Astrocyte of the cerebellum (primary cell): ENCODE data around the gene EARS2.
"Not testable (repeated sequence)": the region's sequence is repeated elsewhere in the genome, so short reads cannot be mapped to it uniquely, and the experiment has no call there.

Experiments
- DNase-seq: peaks from one replicate; pipeline ENCODE4 v3.0.0-alpha.2; 2011; ENCODE audit warnings: low read depth
- H3K4me3 ChIP-seq: 2 replicates; pipeline ENCODE4 v1.5.1; 2011; ENCODE audit warnings: mild to moderate bottlenecking, low read depth, low read length, moderate library complexity
- CTCF ChIP-seq: IDR thresholded peaks from 2 replicates; pipeline ENCODE4 v1.5.1; 2012; ENCODE audit warnings: low read length, low read depth, moderate library complexity, mild to moderate bottlenecking; ENCODE audit errors: missing control alignments
- in situ Hi-C: cut with HindIII; loops from 2 replicates; pipeline ENCODE4 v1.10.0; 2017; ENCODE audit warnings: low sequenced_read_pairs

Gene EARS2

GRCh38 chr16:23561586-23561985 is 4.4 kb upstream of the EARS2 start:
- H3K4me3 ChIP-seq: no peak overlapping the region
- in situ Hi-C loops: no loop called here
- no peak for TF ChIP-seq CTCF
- DNase-seq: no peak

GRCh38 chr16:23557779-23558702 is 891 bp upstream of the EARS2 start:
- peak overlapping the region; percentile 92 for H3K4me3 ChIP-seq
- no peak for TF ChIP-seq CTCF
- in situ Hi-C loops: no loop called here
- peak; percentile 22 for DNase-seq

- no peak overlapping the region for H3K4me3 ChIP-seq
- no peak for TF ChIP-seq CTCF
- in situ Hi-C loops: no loop called here
- no peak for DNase-seq
These were observed 2.6 kb downstream of the EARS2 start for GRCh38 chr16:23554536-23554935.

GRCh38 chr16:23552161-23552560 is 5.0 kb downstream of the EARS2 start:
- no peak overlapping the region for H3K4me3 ChIP-seq
- in situ Hi-C loops: no loop called here
- DNase-seq: no peak
- no peak for TF ChIP-seq CTCF

- TF ChIP-seq CTCF: no peak
- in situ Hi-C loops: no loop called here
- DNase-seq: no peak
- H3K4me3 ChIP-seq: no peak overlapping the region
These were observed 7.2 kb downstream of the EARS2 start for GRCh38 chr16:23549938-23550337.

- in situ Hi-C loops: no loop called here
- H3K4me3 ChIP-seq: no peak overlapping the region
- no peak for DNase-seq
- TF ChIP-seq CTCF: no peak
These were observed 12.7 kb downstream of the EARS2 start for GRCh38 chr16:23544436-23544835.

- DNase-seq, H3K4me3 ChIP-seq, in situ Hi-C loops: not testable (repeated sequence)
These were observed 16.4 kb downstream of the EARS2 start for GRCh38 chr16:23540817-23541178.
